B cell (primary cell): ENCODE results near the gene PEX11B. TPM values are rescaled to one million over a fixed set of nuclear protein-coding genes. Genes with fewer than 3 reads are reported as not detected.

Experiments
- ATAC-seq: fragments of 200-7000 bp; cut with Tn5 transposase; one replicate; pipeline ENCODE4 v1.10.0; 2021; ENCODE audit warnings: low read depth, mild to moderate bottlenecking, moderate number of reproducible peaks, moderate library complexity
- CTCF ChIA-PET: fragments of 350-600 bp; sonication (Branson Sonifier 250); formaldehyde crosslinking; loops from one replicate; lab custom pipeline; 2021; ENCODE audit warnings: antibody characterized with exemption, inconsistent platforms; lab: Charles Lee
- POLR2A ChIA-PET: fragments of 350-600 bp; sonication (Branson Sonifier 250); formaldehyde crosslinking; loops from one replicate; lab custom pipeline; 2021; ENCODE audit warnings: antibody characterized with exemption; lab: Charles Lee
- DNase-seq: peaks from one replicate; pipeline ENCODE4 v3.0.0; 2013
- H2AFZ ChIP-seq: 2 replicates; pipeline ENCODE4 v1.6.1; 2012; ENCODE audit warnings: mild to moderate bottlenecking, low read depth, low read length; ENCODE audit not compliant: insufficient read depth, poor library complexity, severe bottlenecking
- H3K27ac ChIP-seq, 2 donors: 1 replicate in 1 of 2; 2 replicates in 1 of 2; pipeline ENCODE4 v1.5.1; 2012 to 2013; ENCODE audit warnings: low read length in 2 of 2, mild to moderate bottlenecking in 2 of 2, moderate library complexity in 1 of 2
- H3K27me3 ChIP-seq, 4 experiments: fragments of 200-600 bp in 1 of 4; sonication (generic) in 1 of 4; replicated peaks in 1 of 4; 1 replicate in 2 of 4; 2 replicates in 2 of 4; pipeline versions ENCODE4 v1.6.1 to v1.7.0; 2013 to 2016; ENCODE audit warnings: low read length in 3 of 4, mild to moderate bottlenecking in 2 of 4, mixed read lengths in 1 of 4, moderate library complexity in 1 of 4; ENCODE audit not compliant: insufficient read depth in 4 of 4, control insufficient read depth in 3 of 4; ENCODE audit errors: control extremely low read depth in 1 of 4
- H3K36me3 ChIP-seq, 2 experiments: replicated peaks in 1 of 2; 1 replicate in 1 of 2; 2 replicates in 1 of 2; pipeline versions ENCODE4 v1.6.1 to v1.7.1; 2013; ENCODE audit warnings: low read length in 1 of 2; ENCODE audit not compliant: insufficient read depth in 2 of 2, control insufficient read depth in 1 of 2; ENCODE audit errors: control extremely low read depth in 1 of 2, extremely low read depth in 1 of 2
- H3K4me1 ChIP-seq, 2 donors: fragments of 200-600 bp in 1 of 2; sonication (generic) in 1 of 2; 1 replicate in 1 of 2; 2 replicates in 1 of 2; pipeline versions ENCODE4 v1.5.1 to v1.6.1; 2013 to 2017; ENCODE audit warnings: low read length in 2 of 2; ENCODE audit not compliant: control insufficient read depth in 2 of 2, insufficient read depth in 2 of 2
- H3K4me2 ChIP-seq: replicated peaks from 2 replicates; pipeline ENCODE3; 2012; ENCODE audit warnings: mild to moderate bottlenecking, low read depth, low read length; ENCODE audit not compliant: poor library complexity, severe bottlenecking
- H3K4me3 ChIP-seq, 5 experiments: fragments of 200-600 bp in 1 of 5; sonication (generic) in 1 of 5; 1 replicate in 3 of 5; 2 replicates in 2 of 5; pipeline versions ENCODE4 v1.5.1 to v1.7.0; 2011 to 2016; ENCODE audit warnings: low read length in 4 of 5, mild to moderate bottlenecking in 4 of 5, low read depth in 2 of 5, control low read depth in 1 of 5, moderate library complexity in 1 of 5; ENCODE audit not compliant: insufficient read depth in 1 of 5; ENCODE audit errors: control extremely low read depth in 1 of 5, extremely low read depth in 1 of 5
- H3K79me2 ChIP-seq: fragments of 200-600 bp; sonication (generic); one replicate; pipeline ENCODE4 v1.6.0; 2016; ENCODE audit warnings: low read length; ENCODE audit not compliant: control insufficient read depth, insufficient read depth
- H3K9ac ChIP-seq: fragments of 200-600 bp; sonication (generic); 2 replicates; pipeline ENCODE4 v1.6.1; 2017; ENCODE audit warnings: mild to moderate bottlenecking, low read length, moderate library complexity
- H3K9me3 ChIP-seq, 3 donors: one replicate each; pipeline versions ENCODE4 v1.6.1 to v1.7.1; 2013; ENCODE audit warnings: low read length in 2 of 3; ENCODE audit not compliant: control insufficient read depth in 2 of 3, insufficient read depth in 1 of 3; ENCODE audit errors: control extremely low read depth in 1 of 3
- H4K20me1 ChIP-seq: 2 replicates; pipeline ENCODE4 v1.6.0; 2012; ENCODE audit warnings: mild to moderate bottlenecking, low read length; ENCODE audit not compliant: insufficient read depth, control insufficient read depth, poor library complexity, severe bottlenecking
- H3K27ac Mint-ChIP-seq: one replicate; pipeline ENCODE4 v1.8.0; 2021; ENCODE audit warnings: mixed read lengths
- H3K27me3 Mint-ChIP-seq: one replicate; pipeline ENCODE4 v1.8.0; 2021; ENCODE audit warnings: mixed read lengths
- H3K4me1 Mint-ChIP-seq: one replicate; pipeline ENCODE4 v1.8.0; 2021; ENCODE audit warnings: mixed read lengths
- H3K4me3 Mint-ChIP-seq: one replicate; pipeline ENCODE4 v1.8.0; 2021; ENCODE audit warnings: mixed read lengths
- H3K9me3 Mint-ChIP-seq: one replicate; pipeline ENCODE4 v1.8.0; 2022; ENCODE audit warnings: mixed read lengths; ENCODE audit not compliant: insufficient read depth
- EZH2 ChIP-seq: IDR thresholded peaks from 2 replicates; pipeline ENCODE4 v1.6.1; 2012; ENCODE audit warnings: borderline replicate concordance, low read depth, mild to moderate bottlenecking, moderate library complexity, low read length; ENCODE audit not compliant: insufficient read depth, poor library complexity, severe bottlenecking
- WGBS: methylation state at CpG from one replicate; pipeline ENCODE4 v1.1.5; 2013; ENCODE audit warnings: missing lambda C conversion rate; ENCODE audit not compliant: insufficient coverage; 5-methylcytosine and 5-hydroxymethylcytosine counted together
- intact Hi-C: fragments of 100-400 bp; cut with micrococcal nuclease; formaldehyde crosslinking; loops from one replicate; pipeline ENCODE4 v1.10.0; 2022
- polyA plus RNA-seq: library from polyadenylated mRNA; depleted of rRNA; stranded (reverse); fragments of >200 nt; gene quantifications from 2 replicates; pipeline ENCODE4 v1.2.3, GENCODE V29; 2012
- total RNA-seq, 2 donors: library from RNA; stranded (reverse); fragments of 120-200 nt in 1 of 2; gene quantifications; 1 replicate in 1 of 2; 2 replicates in 1 of 2; pipeline versions ENCODE4 v1.2.3 to v1.2.4, GENCODE V29; 2013 to 2022
- TF ChIP-seq, protein P1 (sequence below): fragments of 200-600 bp; IDR thresholded peaks from one replicate; pipeline ENCODE4 v1.8.0; 2022; ENCODE audit warnings: antibody characterized with exemption, mild to moderate bottlenecking

PEX11B gene
- total and polyA plus RNA-seq, 2 donors (not counting 1 experiment from before 2014, with no cell fraction given): 16.5 to 48.1 TPM

GRCh38 chr1:145955436-145955835 is 36.9 kb upstream of the PEX11B start:
- ChIA-PET POLR2A (no interaction called here), CTCF (no interaction called here)
- Mint-ChIP-seq H3K4me1 (peaks cover 63% of the 10 kb centered on the region), H3K27ac (no peak overlapping the region), H3K4me3 (no peak overlapping the region), H3K9me3 (no peaks in the 10 kb centered on the region), H3K27me3 (no peaks in the 10 kb centered on the region)
- H3K4me3 ChIP-seq: no peak overlapping the region
- intact Hi-C loops: no loop called here
- H3K36me3 ChIP-seq: peaks cover 1 to 9% of the 10 kb centered on the region in 2 experiments
- H4K20me1 ChIP-seq: peaks cover 5% of the 10 kb centered on the region
- no peaks in the 10 kb centered on the region for H3K27me3 ChIP-seq
- peaks cover 39 to 44% of the 10 kb centered on the region in 2 donors for H3K4me1 ChIP-seq
- H2AFZ ChIP-seq: no peak overlapping the region
- no peak for DNase-seq
- H3K9ac ChIP-seq: no peak overlapping the region
- ATAC-seq: no peak
- no peak for TF ChIP-seq EZH2
- TF ChIP-seq, protein P1, sequence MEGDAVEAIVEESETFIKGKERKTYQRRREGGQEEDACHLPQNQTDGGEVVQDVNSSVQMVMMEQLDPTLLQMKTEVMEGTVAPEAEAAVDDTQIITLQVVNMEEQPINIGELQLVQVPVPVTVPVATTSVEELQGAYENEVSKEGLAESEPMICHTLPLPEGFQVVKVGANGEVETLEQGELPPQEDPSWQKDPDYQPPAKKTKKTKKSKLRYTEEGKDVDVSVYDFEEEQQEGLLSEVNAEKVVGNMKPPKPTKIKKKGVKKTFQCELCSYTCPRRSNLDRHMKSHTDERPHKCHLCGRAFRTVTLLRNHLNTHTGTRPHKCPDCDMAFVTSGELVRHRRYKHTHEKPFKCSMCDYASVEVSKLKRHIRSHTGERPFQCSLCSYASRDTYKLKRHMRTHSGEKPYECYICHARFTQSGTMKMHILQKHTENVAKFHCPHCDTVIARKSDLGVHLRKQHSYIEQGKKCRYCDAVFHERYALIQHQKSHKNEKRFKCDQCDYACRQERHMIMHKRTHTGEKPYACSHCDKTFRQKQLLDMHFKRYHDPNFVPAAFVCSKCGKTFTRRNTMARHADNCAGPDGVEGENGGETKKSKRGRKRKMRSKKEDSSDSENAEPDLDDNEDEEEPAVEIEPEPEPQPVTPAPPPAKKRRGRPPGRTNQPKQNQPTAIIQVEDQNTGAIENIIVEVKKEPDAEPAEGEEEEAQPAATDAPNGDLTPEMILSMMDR: no peak
- no peaks in the 10 kb centered on the region for H3K9me3 ChIP-seq
- 100% methylated on average over 1 of the region's 2 CpGs for WGBS
- H3K4me2 ChIP-seq: peak overlapping the region; percentile 19
- peaks cover 67% of the 10 kb centered on the region for H3K79me2 ChIP-seq
- no peak overlapping the region for H3K27ac ChIP-seq

DNA sequence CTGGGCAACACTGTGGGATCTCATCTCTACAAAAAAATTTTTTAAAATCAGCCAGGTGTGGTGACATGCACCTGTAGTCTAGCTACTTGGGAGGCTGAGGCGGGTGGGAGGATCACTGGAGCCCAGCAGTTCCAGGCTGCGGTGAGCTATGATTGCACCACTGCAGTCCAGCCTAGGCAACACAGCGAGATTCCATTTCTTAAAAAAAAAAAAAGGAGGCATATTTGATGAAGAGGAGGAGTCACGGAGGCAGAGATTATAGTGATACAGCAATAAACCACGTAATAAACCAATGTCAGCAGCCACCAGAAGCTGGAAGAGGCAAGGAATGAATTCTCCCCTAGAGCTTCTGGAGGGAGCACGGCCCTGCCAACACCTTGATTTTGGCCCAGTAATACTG is 35.3 kb upstream of the PEX11B start:
- ChIA-PET POLR2A (interaction anchor here (0.6 kb wide), 1 partner anchor 94 kb away, joined by 4 read pairs; no protein-coding TSS in a partner anchor), CTCF (interaction anchor here (0.8 to 1.7 kb wide), 5 partner anchors 9 to 24 kb away, joined by 3 to 5 read pairs (median 3); no protein-coding TSS in a partner anchor)
- Histone ChIP-seq H3K4me1 (peaks cover 29% of the 10 kb centered on the region in 2 donors), H3K4me3 (no peak overlapping the region), H2AFZ (no peak overlapping the region), H3K4me2 (no peak overlapping the region), H3K79me2 (peaks cover 79% of the 10 kb centered on the region), H3K27ac (no peak overlapping the region), H4K20me1 (peaks cover 5% of the 10 kb centered on the region), H3K36me3 (peaks cover 1 to 12% of the 10 kb centered on the region in 2 experiments), H3K9me3 (no peaks in the 10 kb centered on the region), H3K27me3 (no peaks in the 10 kb centered on the region), H3K9ac (no peak overlapping the region)
- Mint-ChIP-seq H3K4me1 (peaks cover 52% of the 10 kb centered on the region), H3K27ac (no peak overlapping the region), H3K9me3 (no peaks in the 10 kb centered on the region), H3K27me3 (no peaks in the 10 kb centered on the region), H3K4me3 (no peak overlapping the region)
- intact Hi-C loops: no loop called here
- no peak for TF ChIP-seq EZH2
- TF ChIP-seq, protein P1: no peak
- 92% methylated on average over 4 of the region's 6 CpGs for WGBS
- DNase-seq (no peak), ATAC-seq (no peak)
